ENCODE data around the gene SPATA3. TPM values are rescaled to one million over a fixed set of nuclear protein-coding genes. Genes with fewer than 3 reads are reported as not detected.

SPATA3 gene
- total and polyA plus RNA-seq, 2 of the 13 experiments (the other 11 are each of a cell fraction or from before 2014, with no cell fraction given): not detected

GRCh38 chr2:231050018-231050901 lies 54.3 kb downstream of the SPATA3 start (continued):
- TF ChIP-seq PBX2 (CRISPR knock-in tag; IDR thresholded peaks at IDR 0.05) (no peak), TERF1 (CRISPR knock-in tag; IDR thresholded peaks at IDR 0.05) (no peak), SMARCC2 (IDR thresholded peaks at IDR 0.05) (peak; percentile 92), ZFAT (CRISPR knock-in tag; conservative IDR thresholded peaks at IDR 0.05) (no peak), TAF15 (IDR thresholded peaks at IDR 0.05; ENCODE audit: low read depth, low read length, poor library complexity, severe bottlenecking) (peak; percentile 64), ZNF724P (CRISPR knock-in tag; IDR thresholded peaks at IDR 0.05; ENCODE audit: borderline replicate concordance) (peak; percentile 81; the same call in 1 of the 2 replicates), CC2D1A (CRISPR knock-in tag; IDR thresholded peaks at IDR 0.05) (0 out of 2 replicates have a peak, but pooled peaks have one; percentile 57), SIX1 (CRISPR knock-in tag; IDR thresholded peaks at IDR 0.05; ENCODE audit: borderline replicate concordance) (0 out of 2 replicates have a peak, but pooled peaks have one; percentile 87), ZBTB21 (CRISPR knock-in tag; IDR thresholded peaks at IDR 0.05) (no peak; the same call in 1 of the 2 replicates), TOE1 (CRISPR knock-in tag; IDR thresholded peaks at IDR 0.05) (peak; percentile 96), KLF16 (CRISPR knock-in tag; IDR thresholded peaks at IDR 0.05) (peak in 1 of 2 experiments; percentile 97; a peak in 2 of 4 replicates), ATF3 (CRISPR knock-in tag; IDR thresholded peaks at IDR 0.05) (peak; percentile 13; the same call in 1 of the 2 replicates), GMEB2 (CRISPR knock-in tag; IDR thresholded peaks at IDR 0.05; ENCODE audit: low read depth) (peak; percentile 22; the same call in 1 of the 2 replicates), ZBTB20 (CRISPR knock-in tag; IDR thresholded peaks at IDR 0.05; ENCODE audit: borderline replicate concordance, low read depth) (peak; percentile 96; the same call in 1 of the 2 replicates), NFAT5 (CRISPR knock-in tag; IDR thresholded peaks at IDR 0.05) (peak; percentile 83; the same call in 1 of the 2 replicates), TCF7 (IDR thresholded peaks at IDR 0.05; ENCODE audit: low read depth) (peak; percentile 92)
